Neural progenitor cell (in vitro differentiated cells): ENCODE data around the gene C20orf141. TPM values are rescaled to one million over a fixed set of nuclear protein-coding genes. Genes with fewer than 3 reads are reported as not detected.

Source experiments
- DNase-seq: peaks from one replicate; pipeline ENCODE4 v3.0.0-alpha.2; 2016; ENCODE audit warnings: low spot score
- H2AFZ ChIP-seq: fragments of 200-600 bp; sonication (generic); replicated peaks from 2 replicates; pipeline ENCODE4 v1.6.1; 2016; ENCODE audit warnings: antibody characterized with exemption
- H3F3A ChIP-seq: fragments of 200-600 bp; sonication (generic); 2 replicates; pipeline ENCODE4 v1.6.1; 2016; ENCODE audit warnings: antibody characterized with exemption, low read depth
- H3K27ac ChIP-seq: fragments of 200-600 bp; sonication (generic); 2 replicates; pipeline ENCODE4 v1.5.1; 2016; ENCODE audit warnings: mild to moderate bottlenecking
- H3K27me3 ChIP-seq: fragments of 200-600 bp; sonication (generic); 2 replicates; pipeline ENCODE4 v1.6.1; 2016; ENCODE audit warnings: mild to moderate bottlenecking, moderate library complexity
- H3K36me3 ChIP-seq: fragments of 200-600 bp; sonication (generic); 2 replicates; pipeline ENCODE4 v1.5.1; 2016
- H3K4me1 ChIP-seq: fragments of 200-600 bp; sonication (generic); 2 replicates; pipeline ENCODE4 v1.6.1; 2016; ENCODE audit warnings: mixed run types
- H3K4me2 ChIP-seq: fragments of 200-600 bp; sonication (generic); 2 replicates; pipeline ENCODE4 v1.6.1; 2016
- H3K4me3 ChIP-seq: fragments of 200-600 bp; sonication (generic); 2 replicates; pipeline ENCODE4 v1.5.1; 2016
- H3K79me2 ChIP-seq: fragments of 200-600 bp; sonication (generic); 2 replicates; pipeline ENCODE4 v1.6.1; 2016; ENCODE audit warnings: low read depth
- H3K9ac ChIP-seq: fragments of 200-600 bp; sonication (generic); 2 replicates; pipeline ENCODE4 v1.6.1; 2016
- H3K9me3 ChIP-seq: fragments of 200-600 bp; sonication (generic); 2 replicates; pipeline ENCODE4 v1.5.1; 2016; ENCODE audit warnings: low read depth
- H4K20me1 ChIP-seq: fragments of 200-600 bp; sonication (generic); 2 replicates; pipeline ENCODE4 v1.6.1; 2016; ENCODE audit warnings: low read depth
- H3K27ac Mint-ChIP-seq: 3 replicates; pipeline ENCODE4 v1.8.0; 2021; ENCODE audit warnings: mixed read lengths
- H3K27me3 Mint-ChIP-seq: 2 replicates; pipeline ENCODE4 v1.8.0; 2022; ENCODE audit warnings: low read depth, mild to moderate bottlenecking, inconsistent platforms, moderate library complexity, mixed read lengths; ENCODE audit not compliant: insufficient read depth
- H3K36me3 Mint-ChIP-seq: 3 replicates; pipeline ENCODE4 v1.8.0; 2021; ENCODE audit warnings: mixed read lengths
- H3K4me1 Mint-ChIP-seq: 3 replicates; pipeline ENCODE4 v1.8.0; 2021; ENCODE audit warnings: mixed read lengths
- H3K4me3 Mint-ChIP-seq: 3 replicates; pipeline ENCODE4 v1.8.0; 2021; ENCODE audit warnings: mild to moderate bottlenecking, moderate library complexity, mixed read lengths
- H3K9me3 Mint-ChIP-seq: 3 replicates; pipeline ENCODE4 v1.8.0; 2020; ENCODE audit warnings: mixed read lengths
- EZH2 ChIP-seq: fragments of 200-600 bp; sonication (generic); IDR thresholded peaks from 2 replicates; pipeline ENCODE4 v1.6.1; 2017; ENCODE audit warnings: antibody characterized with exemption, mild to moderate bottlenecking, moderate library complexity
- EZH2phosphoT487 ChIP-seq: fragments of 200-600 bp; sonication (generic); IDR thresholded peaks from 2 replicates; pipeline ENCODE4 v1.6.1; 2017; ENCODE audit warnings: antibody characterized with exemption
- total RNA-seq: library from RNA; depleted of rRNA; stranded (reverse); fragments of >200 nt; gene quantifications from 2 replicates; pipeline ENCODE4 v1.2.3, GENCODE V29; 2015; ENCODE audit warnings: low replicate concordance
- TF ChIP-seq, protein P1 (sequence below): fragments of 200-600 bp; sonication (generic); IDR thresholded peaks from 2 replicates; pipeline ENCODE4 v1.5.1; 2017; ENCODE audit warnings: antibody characterized with exemption, mild to moderate bottlenecking

C20orf141 gene
- total RNA-seq, 1 donor from 2014 or later: not detected

DNA sequence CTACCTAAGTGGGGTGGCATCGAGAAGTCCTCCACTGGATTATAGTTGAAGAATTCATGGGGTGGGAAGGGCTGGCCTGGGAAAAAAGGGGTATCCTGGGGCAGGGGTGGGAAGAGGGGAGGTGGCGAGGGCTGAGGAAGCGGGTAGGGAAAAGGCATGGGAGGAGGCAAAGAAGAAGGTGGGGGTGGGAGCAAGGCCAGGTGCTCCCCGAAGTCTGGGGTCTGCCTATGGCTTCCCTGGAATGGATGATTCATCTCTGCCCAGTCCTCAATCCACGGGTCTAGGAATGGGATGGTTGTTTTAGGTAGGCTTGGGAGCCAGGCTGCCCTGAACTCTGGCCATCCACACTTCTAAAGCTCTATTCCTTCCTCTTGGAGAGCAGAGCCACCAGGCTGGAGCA, 21.2 kb downstream of the C20orf141 start:
- Histone ChIP-seq H2AFZ (no peak overlapping the region), H3K36me3 (no peaks in the 10 kb centered on the region), H4K20me1 (no peaks in the 10 kb centered on the region), H3K4me3 (no peak overlapping the region), H3K9ac (no peak overlapping the region), H3F3A (no peaks in the 10 kb centered on the region), H3K9me3 (no peaks in the 10 kb centered on the region), H3K27ac (no peak overlapping the region), H3K4me2 (no peak overlapping the region), H3K79me2 (peaks cover 6% of the 10 kb centered on the region), H3K27me3 (no peaks in the 10 kb centered on the region), H3K4me1 (no peaks in the 10 kb centered on the region)
- Mint-ChIP-seq H3K27me3 (peaks cover 6% of the 10 kb centered on the region), H3K4me3 (no peak overlapping the region), H3K9me3 (no peaks in the 10 kb centered on the region), H3K27ac (peak overlapping the region; percentile 11), H3K4me1 (peaks cover 9% of the 10 kb centered on the region), H3K36me3 (peaks cover 28% of the 10 kb centered on the region)
- no peak for DNase-seq
- TF ChIP-seq EZH2: no peak
- no peak for TF ChIP-seq EZH2phosphoT487

DNA sequence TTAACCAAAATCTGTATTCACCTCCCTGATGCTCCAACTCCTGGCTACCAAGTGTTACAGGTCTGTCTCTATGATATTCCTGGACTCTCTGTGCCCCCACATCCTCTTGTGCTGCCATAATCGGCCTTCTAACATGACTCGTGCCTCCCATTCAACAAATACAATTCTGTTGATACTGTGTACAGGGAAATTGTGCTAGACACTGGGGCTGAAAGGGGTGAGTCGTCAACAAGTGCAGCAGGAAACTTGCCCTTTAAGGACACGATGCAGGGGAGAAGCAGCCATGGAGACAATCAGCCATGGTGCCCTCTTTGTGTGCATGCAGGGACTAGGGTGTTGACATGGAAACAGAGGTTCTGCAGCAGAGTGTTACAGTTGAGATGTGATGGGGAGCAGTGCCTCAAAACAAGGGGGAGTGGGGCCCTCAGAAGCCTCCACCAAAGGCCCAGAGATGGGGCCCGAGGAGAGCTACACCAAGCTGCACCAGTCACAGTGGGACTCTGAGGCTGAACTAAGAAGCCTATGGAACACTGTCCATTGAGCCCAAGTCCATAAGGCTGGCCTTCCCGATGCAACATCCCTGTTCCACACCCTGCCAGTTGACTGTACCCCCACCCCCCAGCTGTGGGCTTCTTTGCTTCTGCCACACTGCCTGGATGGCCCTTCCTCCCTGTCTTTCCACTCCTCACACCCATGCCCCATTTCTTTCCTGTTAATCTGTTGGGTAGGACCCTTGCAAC, 22.6 kb downstream of the C20orf141 start:
- TF ChIP-seq, protein P1, sequence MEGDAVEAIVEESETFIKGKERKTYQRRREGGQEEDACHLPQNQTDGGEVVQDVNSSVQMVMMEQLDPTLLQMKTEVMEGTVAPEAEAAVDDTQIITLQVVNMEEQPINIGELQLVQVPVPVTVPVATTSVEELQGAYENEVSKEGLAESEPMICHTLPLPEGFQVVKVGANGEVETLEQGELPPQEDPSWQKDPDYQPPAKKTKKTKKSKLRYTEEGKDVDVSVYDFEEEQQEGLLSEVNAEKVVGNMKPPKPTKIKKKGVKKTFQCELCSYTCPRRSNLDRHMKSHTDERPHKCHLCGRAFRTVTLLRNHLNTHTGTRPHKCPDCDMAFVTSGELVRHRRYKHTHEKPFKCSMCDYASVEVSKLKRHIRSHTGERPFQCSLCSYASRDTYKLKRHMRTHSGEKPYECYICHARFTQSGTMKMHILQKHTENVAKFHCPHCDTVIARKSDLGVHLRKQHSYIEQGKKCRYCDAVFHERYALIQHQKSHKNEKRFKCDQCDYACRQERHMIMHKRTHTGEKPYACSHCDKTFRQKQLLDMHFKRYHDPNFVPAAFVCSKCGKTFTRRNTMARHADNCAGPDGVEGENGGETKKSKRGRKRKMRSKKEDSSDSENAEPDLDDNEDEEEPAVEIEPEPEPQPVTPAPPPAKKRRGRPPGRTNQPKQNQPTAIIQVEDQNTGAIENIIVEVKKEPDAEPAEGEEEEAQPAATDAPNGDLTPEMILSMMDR: no peak
- no peak for TF ChIP-seq EZH2phosphoT487
- TF ChIP-seq EZH2: no peak
- Histone ChIP-seq H3K36me3 (no peaks in the 10 kb centered on the region), H3K4me1 (peaks cover 6% of the 10 kb centered on the region), H3K9me3 (no peaks in the 10 kb centered on the region), H3K4me2 (no peak overlapping the region), H3K27ac (no peak overlapping the region), H2AFZ (no peak overlapping the region), H3K27me3 (no peaks in the 10 kb centered on the region), H3K79me2 (peaks cover 6% of the 10 kb centered on the region), H3F3A (no peaks in the 10 kb centered on the region), H3K4me3 (no peak overlapping the region), H4K20me1 (no peaks in the 10 kb centered on the region), H3K9ac (no peak overlapping the region)
- DNase-seq: no peak
- H3K9me3 Mint-ChIP-seq: no peaks in the 10 kb centered on the region
- peaks cover 13% of the 10 kb centered on the region for H3K4me1 Mint-ChIP-seq
- peak overlapping the region; percentile 52 for H3K27ac Mint-ChIP-seq
- no peak overlapping the region for H3K4me3 Mint-ChIP-seq
- H3K27me3 Mint-ChIP-seq: peaks cover 6% of the 10 kb centered on the region
- H3K36me3 Mint-ChIP-seq: peaks cover 28% of the 10 kb centered on the region

DNA sequence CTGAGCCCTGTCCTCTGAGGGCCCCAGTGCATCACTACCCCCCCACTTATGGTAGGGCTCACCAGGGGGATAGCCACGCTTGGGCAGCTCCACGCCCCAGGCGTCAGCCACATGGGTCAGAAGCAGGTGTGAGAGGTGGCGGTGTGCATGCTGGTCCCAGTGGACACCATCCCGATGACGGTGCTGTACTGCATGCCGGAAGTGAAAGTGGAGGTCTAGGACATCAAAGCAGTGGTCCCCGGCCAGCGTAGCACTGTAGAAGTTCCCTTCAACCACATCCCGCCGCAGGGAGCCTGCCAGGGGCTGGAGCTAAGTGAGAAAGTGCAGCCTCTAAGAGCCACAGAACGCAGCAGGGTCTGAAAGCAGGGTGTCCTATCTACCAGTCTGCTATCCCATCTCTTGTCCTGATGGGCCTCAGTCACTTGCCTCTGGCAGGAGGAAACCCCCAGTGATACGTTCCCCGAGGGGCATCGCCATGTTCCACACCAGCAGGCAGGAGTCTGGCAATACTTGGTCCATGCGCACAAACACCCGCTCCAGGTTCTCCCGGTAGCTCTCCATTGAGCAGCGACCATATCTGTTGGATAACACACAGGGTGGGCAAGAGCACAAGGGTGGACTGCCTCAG, 23.5 kb downstream of the C20orf141 start:
- no peaks in the 10 kb centered on the region for H3K36me3 ChIP-seq
- Mint-ChIP-seq H3K27ac (no peak overlapping the region), H3K27me3 (peaks cover 6% of the 10 kb centered on the region), H3K9me3 (no peaks in the 10 kb centered on the region), H3K4me3 (peak overlapping the region; percentile 58), H3K4me1 (peaks cover 13% of the 10 kb centered on the region), H3K36me3 (peaks cover 26% of the 10 kb centered on the region)
- DNase-seq: no peak
- no peak overlapping the region for H2AFZ ChIP-seq
- no peak overlapping the region for H3K4me3 ChIP-seq
- H3K79me2 ChIP-seq: peaks cover 6% of the 10 kb centered on the region
- H3K9ac ChIP-seq: no peak overlapping the region
- TF ChIP-seq, protein P1: no peak
- no peak for TF ChIP-seq EZH2
- TF ChIP-seq EZH2phosphoT487: no peak
- H4K20me1 ChIP-seq: no peaks in the 10 kb centered on the region
- H3K27me3 ChIP-seq: no peaks in the 10 kb centered on the region
- H3K4me1 ChIP-seq: peaks cover 6% of the 10 kb centered on the region
- no peaks in the 10 kb centered on the region for H3K9me3 ChIP-seq
- no peaks in the 10 kb centered on the region for H3F3A ChIP-seq
- no peak overlapping the region for H3K27ac ChIP-seq
- H3K4me2 ChIP-seq: no peak overlapping the region
